ENCODE results near the gene RSPO3.

RSPO3 gene

DNA sequence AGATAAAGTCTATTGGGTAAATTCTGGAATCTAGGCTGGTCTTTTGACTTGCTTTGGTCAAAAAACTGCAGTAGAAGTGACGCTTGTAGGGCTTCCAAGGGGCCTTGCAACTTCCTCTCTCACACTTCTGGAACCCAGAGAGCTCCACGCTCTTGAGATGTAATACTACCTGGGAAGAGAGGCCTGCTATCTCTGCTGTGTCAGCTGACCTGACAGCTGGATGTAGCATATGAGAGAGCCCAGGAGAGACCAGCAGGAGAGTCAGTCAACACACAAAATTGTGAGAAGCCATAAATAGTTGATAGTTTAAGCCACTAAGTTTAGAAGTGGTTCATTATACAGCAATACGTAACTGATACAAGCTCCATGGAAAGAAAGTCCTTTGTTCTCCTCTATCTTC is 7.8 kb upstream of the RSPO3 start:
- in situ Hi-C loops (cut with MboI; ENCODE audit: low sequenced_read_pairs): no loop called here

DNA sequence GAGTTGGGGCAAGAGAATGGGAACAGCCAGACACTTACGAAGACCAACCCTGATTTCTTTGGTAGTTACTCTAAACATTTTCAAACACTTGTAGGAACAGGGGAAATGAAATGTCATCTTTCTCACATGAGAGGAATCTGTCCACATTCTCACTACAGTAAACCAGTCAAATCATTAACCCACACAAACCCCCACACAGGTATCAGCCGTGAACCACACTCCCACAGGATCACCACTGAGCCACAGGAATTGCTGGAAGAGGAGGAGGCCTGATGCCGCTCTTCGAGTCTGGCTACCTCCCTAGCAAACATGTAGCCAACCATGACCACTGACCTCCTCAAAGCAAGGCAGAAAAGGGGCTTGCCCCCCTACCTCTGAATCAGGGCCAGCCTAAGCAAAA is 6.9 kb upstream of the RSPO3 start:
- in situ Hi-C loops (cut with MboI; ENCODE audit: low sequenced_read_pairs): no loop called here

DNA sequence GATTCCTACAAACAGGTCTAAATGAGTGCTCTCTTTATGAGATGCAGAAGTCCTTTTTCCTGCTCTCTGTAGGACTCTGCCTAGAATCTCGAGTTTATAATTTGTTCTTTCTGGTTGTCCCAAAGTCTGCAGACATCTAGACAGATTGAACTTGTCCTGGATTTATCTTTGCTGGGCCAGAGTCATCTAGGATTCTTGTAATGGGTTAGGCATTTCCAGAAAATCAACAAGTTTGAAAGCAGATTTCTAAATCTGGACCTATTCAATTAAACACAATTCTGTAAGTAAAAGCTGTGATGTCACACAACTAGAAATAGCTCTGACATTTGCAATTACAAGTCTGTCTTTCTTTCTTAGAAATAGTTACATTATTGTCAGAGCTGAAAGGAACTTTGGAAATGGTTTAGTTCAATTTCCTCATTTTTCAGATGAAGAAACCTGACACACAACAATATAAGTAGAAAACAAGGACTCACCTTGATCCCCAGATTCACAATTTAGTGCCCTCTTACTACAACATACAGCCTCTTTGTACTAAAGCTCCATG is 4.2 kb upstream of the RSPO3 start:
- in situ Hi-C loops (cut with MboI; ENCODE audit: low sequenced_read_pairs): no loop called here

DNA sequence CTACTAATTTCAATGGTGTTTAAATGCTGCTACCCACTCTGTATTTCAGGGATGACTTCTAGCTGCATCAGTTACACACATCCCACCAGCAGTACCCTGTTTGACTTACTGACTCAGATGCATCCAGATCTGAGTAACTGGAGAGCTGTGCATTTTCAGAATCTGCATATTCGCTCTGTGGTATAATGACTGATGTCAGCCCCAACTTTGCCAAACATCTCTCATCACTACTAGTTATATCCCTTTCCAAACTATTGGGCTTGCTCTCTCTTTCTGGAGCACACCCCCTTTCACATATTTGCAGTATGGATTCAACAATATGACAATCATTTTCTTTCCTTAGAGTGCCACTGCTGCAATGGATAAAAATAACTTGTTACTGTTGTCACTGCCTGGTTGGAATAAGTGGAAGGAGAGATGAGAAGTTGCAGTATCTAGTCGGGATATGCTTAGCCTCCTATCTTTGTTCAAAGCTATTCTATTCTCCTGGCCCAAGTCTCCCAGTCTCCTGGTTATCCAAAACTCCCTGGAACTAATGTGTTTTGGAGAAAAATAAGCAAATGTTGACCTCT is 3.3 kb upstream of the RSPO3 start:
- in situ Hi-C loops (cut with MboI; ENCODE audit: low sequenced_read_pairs): no loop called here

DNA sequence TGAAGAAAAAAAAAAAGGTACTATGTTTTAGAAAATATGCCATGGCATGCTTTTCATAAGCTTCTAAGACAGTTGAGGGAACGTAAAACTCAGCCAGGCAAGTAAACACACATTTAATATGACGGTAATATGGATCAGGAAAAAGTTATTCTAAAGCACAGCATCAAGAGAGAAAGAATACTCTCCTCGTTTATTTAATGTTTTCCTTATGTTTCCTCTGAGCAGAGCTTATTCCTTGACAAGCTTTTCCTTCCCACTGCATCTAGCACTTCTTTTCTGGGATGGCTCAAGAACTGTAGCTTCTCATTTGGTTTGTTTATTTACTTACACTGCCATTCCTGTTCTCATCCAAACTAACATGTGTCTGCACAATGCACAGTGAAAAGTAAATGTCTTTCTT is 2.7 kb upstream of the RSPO3 start:
- in situ Hi-C loops (cut with MboI; ENCODE audit: low sequenced_read_pairs): no loop called here

DNA sequence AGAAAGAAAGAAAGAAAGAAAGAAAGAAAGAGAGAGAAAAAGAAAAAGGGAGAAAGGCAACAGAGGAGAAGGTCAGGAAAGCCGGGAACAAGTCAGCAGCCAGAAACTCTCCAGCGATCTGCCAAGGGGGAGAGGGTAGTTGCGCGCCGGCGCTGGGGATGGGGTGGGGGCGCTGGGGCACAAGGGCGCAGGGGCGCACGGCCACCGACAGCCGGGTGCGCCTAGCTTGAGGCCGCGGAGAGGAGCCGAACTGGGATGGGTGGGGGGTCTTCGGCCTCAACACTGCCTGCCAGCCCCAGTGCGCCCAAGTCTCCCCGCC is 533 bp upstream of the RSPO3 start:
- in situ Hi-C loops (cut with MboI; ENCODE audit: low sequenced_read_pairs): no loop called here

DNA sequence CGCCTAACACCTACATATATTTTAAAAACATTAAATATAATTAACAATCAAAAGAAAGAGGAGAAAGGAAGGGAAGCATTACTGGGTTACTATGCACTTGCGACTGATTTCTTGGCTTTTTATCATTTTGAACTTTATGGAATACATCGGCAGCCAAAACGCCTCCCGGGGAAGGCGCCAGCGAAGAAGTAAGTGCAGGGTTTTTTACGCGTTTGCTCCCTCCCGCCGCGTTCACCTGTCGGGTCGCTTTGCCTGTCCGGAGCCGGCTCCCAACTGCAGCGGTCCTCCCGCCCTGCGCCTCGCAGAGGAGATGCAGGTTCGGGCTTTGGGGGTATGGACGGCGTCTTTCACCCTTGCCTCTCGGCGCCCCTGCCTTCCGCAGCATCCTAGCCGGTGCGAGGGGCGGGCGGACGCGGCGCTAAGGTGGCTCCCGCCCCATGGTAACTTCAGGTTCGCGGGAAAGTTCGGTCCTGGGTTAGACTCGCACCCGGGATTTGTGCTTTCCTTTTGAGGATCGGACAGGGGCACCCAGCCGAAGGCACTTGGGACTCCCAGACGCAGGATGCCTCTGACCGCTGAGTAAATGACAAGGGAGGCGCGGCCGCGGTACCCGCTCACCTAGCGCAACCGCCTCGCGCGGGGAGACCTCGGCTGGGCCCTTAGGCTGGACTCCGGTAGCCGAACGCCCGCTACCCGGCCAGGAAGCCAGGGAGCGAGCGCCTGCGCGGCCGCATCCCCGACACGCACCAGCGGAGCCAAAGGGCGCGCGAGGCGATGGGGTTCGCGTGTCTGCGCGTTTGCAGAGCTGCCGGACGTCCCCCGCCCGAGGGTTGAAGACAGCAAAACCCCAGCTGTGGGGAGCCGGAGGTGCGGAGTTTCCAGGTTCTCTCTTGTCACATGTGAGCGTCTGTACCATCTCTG is 891 bp downstream of the RSPO3 start:
- in situ Hi-C loops (cut with MboI; ENCODE audit: low sequenced_read_pairs): no loop called here

DNA sequence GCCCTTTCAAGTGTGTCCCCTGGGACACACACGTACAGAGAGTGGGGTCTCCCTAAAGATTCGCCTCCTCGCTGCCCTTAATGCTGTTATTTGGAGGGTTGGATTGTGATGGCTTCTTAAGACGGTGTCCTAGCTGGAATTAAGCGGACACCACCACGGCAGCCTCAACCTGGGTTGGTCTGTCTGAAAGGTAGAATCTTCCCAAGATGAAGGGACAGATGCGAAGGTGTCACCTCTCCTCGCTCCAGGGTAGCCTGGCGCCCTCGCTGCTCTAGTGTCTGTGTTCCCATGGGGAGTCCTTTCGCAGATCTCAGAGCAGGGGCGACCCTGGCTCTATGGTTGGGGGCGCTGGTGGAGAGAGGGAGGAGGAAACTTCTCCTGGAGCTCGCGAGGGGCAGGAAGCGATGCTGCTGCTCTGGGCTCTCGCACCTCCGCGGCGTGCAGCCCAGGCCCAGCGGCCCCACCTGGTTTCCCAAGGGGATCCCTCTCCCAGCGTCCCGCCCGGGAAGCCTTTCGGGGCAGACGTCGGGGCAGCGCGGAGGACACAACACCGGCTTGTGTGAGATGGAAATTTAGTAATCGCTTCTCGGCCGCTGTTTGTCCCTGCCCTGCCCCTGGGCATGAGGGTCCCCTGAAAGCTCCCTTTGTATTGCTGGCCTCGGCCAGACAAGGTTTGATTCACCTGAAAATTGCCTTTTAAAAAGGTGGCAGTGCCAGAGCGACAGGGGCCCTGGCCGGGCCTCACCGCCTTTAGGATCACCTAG is 1.7 kb downstream of the RSPO3 start:
- in situ Hi-C loops (cut with MboI; ENCODE audit: low sequenced_read_pairs): no loop called here

DNA sequence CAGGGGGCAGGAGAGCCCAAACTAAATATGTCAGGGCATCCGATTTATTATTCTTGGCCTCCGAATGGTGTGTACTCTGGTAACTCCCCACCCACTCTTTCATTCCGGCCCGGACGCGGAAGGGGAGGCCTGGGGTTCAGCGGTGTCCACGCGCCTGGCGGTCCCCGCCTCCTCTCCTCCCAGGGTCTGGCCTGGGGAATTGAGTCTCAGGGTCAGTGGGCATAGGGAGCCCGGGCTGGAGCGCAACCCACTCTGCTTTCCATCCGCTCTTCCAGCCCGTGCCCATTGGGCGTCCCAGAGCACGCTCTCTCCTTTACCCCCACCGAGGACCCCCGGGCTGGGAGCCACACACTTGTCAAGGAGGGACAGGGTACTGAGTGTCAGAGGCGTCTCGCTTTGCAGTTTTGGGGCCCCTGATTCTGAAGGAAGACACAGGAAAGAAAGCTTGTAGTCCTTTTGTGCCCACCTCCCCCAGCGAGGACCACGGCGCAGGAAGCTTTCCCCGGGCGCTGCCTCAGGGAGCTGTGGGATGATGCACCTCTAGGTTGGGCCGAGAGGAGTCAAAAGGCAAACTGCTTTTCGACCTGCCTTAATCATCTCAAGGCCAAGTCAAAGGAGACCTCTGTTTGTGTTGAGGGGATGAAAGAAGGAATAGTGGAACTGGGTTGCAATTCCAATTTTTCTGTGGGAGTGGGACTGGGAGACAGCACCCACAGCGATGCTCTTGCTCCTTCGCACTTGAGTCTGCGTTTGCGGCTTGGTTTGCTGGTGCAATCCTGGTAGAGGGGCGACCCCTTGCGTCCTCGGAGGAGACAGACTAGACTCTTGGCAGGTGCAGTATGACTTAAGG is 2.5 kb downstream of the RSPO3 start:
- in situ Hi-C loops (cut with MboI; ENCODE audit: low sequenced_read_pairs): no loop called here

DNA sequence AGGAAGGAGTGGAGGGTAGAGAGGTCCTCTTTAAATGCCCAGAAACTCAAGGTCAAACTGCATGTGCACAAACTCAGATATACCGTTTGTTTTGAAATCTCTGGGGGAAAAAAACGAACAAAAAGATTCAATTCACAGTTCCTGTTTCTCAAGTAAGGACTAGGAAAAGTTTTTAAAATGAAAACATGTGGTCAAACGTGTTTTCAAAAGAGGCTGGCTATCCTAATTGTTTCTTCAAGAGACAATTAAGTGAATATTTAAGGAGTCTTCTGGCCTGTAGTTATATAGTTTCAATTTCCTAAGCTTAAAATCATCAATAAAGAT is 3.1 kb downstream of the RSPO3 start:
- in situ Hi-C loops (cut with MboI; ENCODE audit: low sequenced_read_pairs): no loop called here

DNA sequence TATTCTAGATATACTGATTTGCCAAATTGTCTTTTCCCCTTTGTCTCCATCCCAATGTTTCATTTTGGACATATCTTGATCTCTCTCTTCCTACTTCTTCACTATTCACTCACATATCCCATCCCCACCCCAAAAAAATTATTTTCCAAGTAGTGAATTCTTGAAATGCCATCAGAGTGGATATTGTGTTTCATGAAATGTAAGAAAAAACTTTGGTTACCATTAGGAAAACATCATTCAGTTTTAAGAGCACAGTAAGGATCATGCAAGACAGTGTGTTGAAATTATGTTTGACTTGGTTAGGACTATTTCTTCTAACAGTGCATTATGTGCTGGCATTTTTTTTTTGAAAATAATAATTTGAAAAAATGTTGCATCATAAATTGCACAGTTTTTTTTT is 5.7 kb downstream of the RSPO3 start:
- in situ Hi-C loops (cut with MboI; ENCODE audit: low sequenced_read_pairs): no loop called here

DNA sequence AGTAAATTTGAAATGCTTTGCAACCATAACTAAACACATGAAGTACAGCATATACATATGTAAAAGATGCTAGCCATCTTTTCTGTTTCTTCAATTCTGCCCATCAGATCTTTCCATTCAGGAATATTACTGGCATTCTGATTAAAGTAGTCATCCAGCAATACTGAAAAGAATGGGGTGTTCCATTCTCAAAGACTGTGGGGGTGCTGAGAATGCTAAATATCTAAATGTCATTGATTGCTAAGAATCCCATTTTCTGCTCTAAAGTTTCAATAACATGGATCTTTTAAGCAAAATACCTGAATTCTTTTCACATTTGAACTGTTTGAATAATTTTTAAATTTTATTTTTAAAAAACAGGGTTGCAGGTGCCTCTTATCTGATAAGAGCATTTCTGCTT is 6.2 kb downstream of the RSPO3 start:
- in situ Hi-C loops (cut with MboI; ENCODE audit: low sequenced_read_pairs): no loop called here

DNA sequence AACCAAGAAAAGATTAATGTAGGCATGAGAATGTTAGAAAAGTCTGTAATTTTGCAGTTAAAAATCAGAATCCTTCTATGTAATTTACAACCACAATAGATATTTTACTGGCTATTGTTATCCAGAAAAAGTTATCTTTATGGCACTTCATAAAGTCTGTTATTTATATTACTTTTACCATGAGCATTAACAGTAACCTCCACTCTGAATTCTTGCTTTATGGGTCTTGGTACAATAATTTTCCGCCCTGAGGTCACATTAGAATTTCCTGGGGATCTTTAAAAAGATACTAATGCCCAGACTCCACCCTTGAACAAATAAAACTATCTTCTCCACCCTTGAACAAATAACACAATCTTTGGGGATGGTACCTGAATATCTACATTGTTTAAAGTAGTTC is 9.6 kb downstream of the RSPO3 start:
- in situ Hi-C loops (cut with MboI; ENCODE audit: low sequenced_read_pairs): no loop called here

DNA sequence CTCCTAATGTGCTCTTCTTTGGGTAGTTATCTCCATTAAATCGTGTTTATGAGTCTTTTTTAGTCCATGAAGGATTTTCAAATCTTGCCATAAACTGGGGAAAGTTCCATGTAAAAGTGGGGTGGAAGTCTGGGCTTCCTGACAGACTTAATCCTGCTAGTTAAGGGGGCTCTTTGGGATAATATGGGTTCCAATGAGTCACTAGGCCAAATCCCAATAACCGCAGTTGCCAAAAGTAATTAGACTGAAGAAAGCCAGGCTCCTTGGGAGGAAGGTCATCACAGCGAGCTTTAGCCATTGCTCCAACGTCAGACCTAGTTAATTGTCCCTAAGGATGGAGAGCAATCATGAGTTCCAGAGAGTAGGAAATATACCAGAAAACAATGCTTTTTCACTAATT is 10.8 kb downstream of the RSPO3 start:
- in situ Hi-C loops (cut with MboI; ENCODE audit: low sequenced_read_pairs): no loop called here

DNA sequence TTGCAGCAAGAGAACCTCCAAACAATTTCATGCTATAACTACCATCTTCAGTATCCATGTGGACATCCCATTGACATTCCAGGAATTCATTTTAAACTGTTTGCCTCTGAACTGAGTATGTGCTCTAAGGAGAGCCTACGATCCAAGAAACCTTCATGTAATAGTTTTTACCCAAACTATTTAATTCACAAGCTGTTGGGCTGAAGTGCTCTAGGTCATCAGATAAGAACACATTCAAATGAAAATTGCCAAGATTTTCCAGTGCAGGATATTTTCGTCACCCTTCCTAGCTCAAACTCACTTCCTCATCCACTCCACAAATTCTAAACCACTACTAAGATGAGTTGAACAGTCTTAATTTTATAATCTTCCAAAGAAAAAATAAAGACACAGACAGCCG is 12.8 kb downstream of the RSPO3 start:
- in situ Hi-C loops (cut with MboI; ENCODE audit: low sequenced_read_pairs): no loop called here

DNA sequence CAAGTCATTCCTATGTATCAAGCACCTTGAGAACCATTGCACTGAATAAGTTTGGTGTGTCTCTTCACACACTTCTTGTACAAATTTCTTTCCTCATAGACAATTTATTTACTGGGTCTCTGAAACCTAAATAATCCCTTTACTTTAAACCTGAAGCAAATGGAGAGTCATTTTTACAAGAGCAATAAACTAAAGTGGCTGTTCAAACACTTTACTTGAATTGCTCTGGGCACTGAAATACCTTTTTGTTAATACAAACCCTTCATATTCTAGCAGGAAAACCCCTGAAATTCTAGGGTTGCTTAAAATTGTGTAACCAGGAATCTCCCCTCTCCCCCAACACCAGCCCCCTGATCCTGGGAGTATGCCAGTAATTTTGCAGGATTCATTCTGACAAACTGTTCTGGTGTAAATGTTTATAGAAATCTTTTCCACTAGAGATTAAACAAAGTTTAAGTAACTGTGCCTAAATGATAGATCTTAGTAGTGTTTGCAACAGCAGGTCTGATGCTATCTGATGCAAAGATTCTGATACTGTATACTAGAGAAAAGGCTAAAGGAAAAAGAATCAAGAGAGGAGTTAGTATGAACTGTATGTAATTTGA is 13.4 kb downstream of the RSPO3 start:
- in situ Hi-C loops (cut with MboI; ENCODE audit: low sequenced_read_pairs): no loop called here

DNA sequence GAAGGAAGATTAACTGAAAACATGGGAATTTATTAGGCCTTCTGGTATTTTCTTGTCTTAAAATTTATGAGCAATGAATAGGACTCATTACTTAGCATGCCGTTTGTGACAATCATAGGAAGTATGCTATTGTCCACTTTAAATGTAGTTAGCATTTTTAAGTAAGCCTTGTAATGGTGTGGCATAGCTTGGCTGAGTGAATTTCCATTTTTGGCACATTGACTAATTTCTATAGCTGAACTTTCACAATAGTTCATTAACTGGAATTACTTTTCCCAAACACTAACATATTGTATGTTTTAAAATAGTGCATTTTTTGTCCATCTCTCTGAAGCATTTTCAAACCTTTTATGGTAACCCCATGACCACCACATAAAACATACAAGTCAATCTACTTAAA is 15.7 kb downstream of the RSPO3 start:
- in situ Hi-C loops (cut with MboI; ENCODE audit: low sequenced_read_pairs): no loop called here

DNA sequence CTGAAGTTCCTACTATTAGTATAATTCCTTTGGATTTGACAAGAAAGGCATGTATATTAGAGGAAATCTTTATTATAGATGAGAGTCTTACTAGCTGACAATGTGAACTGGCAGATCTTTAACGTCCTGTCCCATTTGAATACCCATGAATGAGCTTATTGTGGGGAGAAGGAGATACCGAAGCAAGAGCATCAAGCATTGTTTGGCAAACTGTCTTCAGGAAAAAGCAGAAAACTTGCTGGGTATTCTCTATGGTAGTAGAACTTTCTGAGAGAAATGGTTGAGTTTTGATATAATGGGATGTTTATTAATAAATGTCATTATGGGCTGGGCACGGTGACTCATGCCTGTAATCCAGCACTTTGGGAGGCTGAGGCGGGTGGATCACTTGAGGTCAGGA is 18.3 kb downstream of the RSPO3 start:
- in situ Hi-C loops (cut with MboI; ENCODE audit: low sequenced_read_pairs): no loop called here

DNA sequence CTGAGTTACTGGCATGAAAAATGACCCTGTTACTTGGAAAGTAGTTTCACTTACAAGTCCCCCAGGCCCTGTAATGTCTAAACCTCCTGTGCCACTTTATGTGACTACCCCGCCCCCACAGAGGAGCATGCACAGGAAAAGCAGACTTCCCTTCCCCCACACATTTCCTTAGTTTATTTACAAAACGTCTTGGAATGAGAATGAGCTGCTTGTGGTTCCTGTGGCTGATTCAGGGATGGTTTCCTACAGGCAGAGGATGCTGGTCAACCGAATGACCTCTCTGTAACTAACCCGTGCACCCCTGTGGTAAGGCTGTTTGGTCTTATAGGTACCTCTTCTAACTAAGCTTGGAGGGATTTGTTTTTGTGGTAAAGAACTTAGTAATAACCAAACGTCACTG is 28.5 kb downstream of the RSPO3 start:
- in situ Hi-C loops (cut with MboI; ENCODE audit: low sequenced_read_pairs): no loop called here

DNA sequence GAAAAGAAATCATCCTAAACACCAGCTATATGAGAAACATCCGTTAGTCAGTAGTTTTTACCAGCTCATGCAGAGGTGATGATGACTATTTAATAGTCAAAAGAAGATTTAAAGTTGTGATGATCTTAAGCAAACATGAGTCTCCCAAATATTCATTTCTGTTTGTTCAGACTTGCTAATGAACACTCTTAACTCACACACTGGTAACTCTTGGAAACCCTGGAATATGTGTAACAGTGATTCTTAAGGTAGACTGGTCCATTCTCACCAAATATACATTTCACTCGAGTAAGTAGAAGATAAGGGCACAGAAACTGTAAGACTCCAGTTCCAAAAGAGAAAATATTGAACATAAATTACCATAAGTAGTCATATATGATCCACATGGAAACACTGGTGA is 29.1 kb downstream of the RSPO3 start:
- in situ Hi-C loops (cut with MboI; ENCODE audit: low sequenced_read_pairs): no loop called here

DNA sequence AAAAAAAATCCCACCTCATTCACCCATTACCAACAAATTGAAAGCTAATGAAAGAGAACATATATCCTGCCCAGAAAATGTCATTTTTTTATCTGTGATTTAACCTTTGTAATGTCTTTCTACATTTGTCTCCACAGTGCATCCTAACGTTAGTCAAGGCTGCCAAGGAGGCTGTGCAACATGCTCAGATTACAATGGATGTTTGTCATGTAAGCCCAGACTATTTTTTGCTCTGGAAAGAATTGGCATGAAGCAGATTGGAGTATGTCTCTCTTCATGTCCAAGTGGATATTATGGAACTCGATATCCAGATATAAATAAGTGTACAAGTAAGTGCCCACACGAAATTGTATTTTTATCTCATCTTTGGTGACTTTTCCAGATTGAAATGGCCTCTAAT is 30.0 kb downstream of the RSPO3 start:
- in situ Hi-C loops (cut with MboI; ENCODE audit: low sequenced_read_pairs): no loop called here

Data from HL-60/S4 treated with retinoic acid at 250 ng/mL for 4 days and 3 days (cell line).